A549 (cell line): ENCODE data around the gene PXDC1. TPM values are rescaled to one million over a fixed set of nuclear protein-coding genes. Genes with fewer than 3 reads are reported as not detected.

Source experiments
- ATAC-seq, 2 experiments: fragments of 200-7000 bp in 1 of 2; fragments of >200 bp in 1 of 2; cut with Nextera tagmentation in 1 of 2; cut with Tn5 transposase in 1 of 2; 3 replicates each; pipeline versions ENCODE4 v1.8.0 to v1.9.1; 2018 to 2020; ENCODE audit warnings: mild to moderate bottlenecking in 1 of 2, moderate library complexity in 1 of 2
- CTCF ChIA-PET: fragments of 300-600 bp; sonication (Branson Sonifier 250); formaldehyde crosslinking; extraction: SDS; loops from one replicate; lab custom pipeline; 2021; ENCODE audit warnings: antibody characterized with exemption, inconsistent platforms; lab: Yijun Ruan, JAX
- POLR2A ChIA-PET: fragments of 350-600 bp; formaldehyde crosslinking; extraction: SDS; loops from one replicate; lab custom pipeline; 2021; ENCODE audit warnings: antibody characterized with exemption, inconsistent platforms; lab: Yijun Ruan, JAX
- DNase-seq, 2 experiments: peaks; one replicate each; pipeline versions ENCODE4 v3.0.0 to v3.0.0-alpha.2; 2011 to 2016; ENCODE audit warnings: low read depth in 1 of 2, low spot score in 1 of 2
- FAIRE-seq: peaks from 2 replicates; lab custom pipeline; 2011; peaks lifted over from hg19 to GRCh38; lab: Jason Lieb, UNC
- H3K27ac ChIP-seq, 2 experiments: fragments of >200 bp; sonication (Bioruptor Twin); formaldehyde crosslinking; 3 replicates each; pipeline ENCODE4 v1.5.1; 2016 to 2017
- H3K4me1 ChIP-seq: fragments of >200 bp; sonication (Bioruptor Twin); formaldehyde crosslinking; 3 replicates; pipeline ENCODE4 v1.6.1; 2016
- H3K4me2 ChIP-seq: fragments of >200 bp; sonication (Bioruptor Twin); formaldehyde crosslinking; 3 replicates; pipeline ENCODE4 v1.6.1; 2016
- H3K4me3 ChIP-seq: fragments of >200 bp; sonication (Bioruptor Twin); formaldehyde crosslinking; 3 replicates; pipeline ENCODE4 v1.5.1; 2016
- H3K9me3 ChIP-seq: fragments of >200 bp; sonication (Bioruptor Twin); formaldehyde crosslinking; 3 replicates; pipeline ENCODE4 v1.6.1; 2016
- CBX8 ChIP-seq: fragments of 200-600 bp; sonication (generic); IDR thresholded peaks from 2 replicates; pipeline ENCODE4 v1.6.1; 2016
- ESRRA ChIP-seq: fragments of 150-350 bp; IDR thresholded peaks from 2 replicates; pipeline ENCODE4 v1.6.1; 2014; ENCODE audit warnings: mild to moderate bottlenecking, low read length, borderline replicate concordance
- FOSL2 ChIP-seq, 2 experiments: fragments of 450-650 bp in 1 of 2; fragments of >200 bp in 1 of 2; sonication (Bioruptor Twin) in 1 of 2; formaldehyde crosslinking; IDR thresholded peaks; 2 replicates each; pipeline versions ENCODE4 v1.5.0 to v1.6.1; 2016 to 2020; ENCODE audit warnings: mild to moderate bottlenecking in 1 of 2, moderate library complexity in 1 of 2
- HDAC2 ChIP-seq: fragments of 200-600 bp; sonication (generic); IDR thresholded peaks from 2 replicates; pipeline ENCODE4 v1.6.1; 2016
- HOXB5 ChIP-seq: fragments of 250-450 bp; sonication (Bioruptor Pico); IDR thresholded peaks from 2 replicates; pipeline ENCODE4 v1.5.0; 2020; ENCODE audit warnings: mild to moderate bottlenecking, moderate library complexity
- JUNB ChIP-seq: fragments of >200 bp; sonication (Bioruptor Twin); formaldehyde crosslinking; IDR thresholded peaks from 2 replicates; pipeline ENCODE4 v1.6.1; 2016
- KDM1A ChIP-seq: fragments of 200-600 bp; sonication (generic); IDR thresholded peaks from 2 replicates; pipeline ENCODE4 v1.6.1; 2016; ENCODE audit warnings: low read depth, mild to moderate bottlenecking
- KDM5A ChIP-seq: fragments of 200-600 bp; sonication (generic); IDR thresholded peaks from 2 replicates; pipeline ENCODE4 v1.6.1; 2016; ENCODE audit warnings: antibody characterized with exemption, mild to moderate bottlenecking
- MYC ChIP-seq: IDR thresholded peaks from 2 replicates; pipeline ENCODE4 v1.6.1; 2012; ENCODE audit warnings: mild to moderate bottlenecking, inconsistent platforms, low read length, improper control_type of control experiment, borderline replicate concordance
- NR3C1 ChIP-seq: fragments of >200 bp; sonication (Bioruptor Twin); formaldehyde crosslinking; IDR thresholded peaks from 3 replicates; pipeline ENCODE4 v1.6.1; 2017
- PHF8 ChIP-seq: fragments of 200-600 bp; sonication (generic); IDR thresholded peaks from 2 replicates; pipeline ENCODE4 v1.6.1; 2016; ENCODE audit warnings: low read depth, mild to moderate bottlenecking, antibody characterized with exemption, moderate library complexity, borderline replicate concordance
- SREBF2 ChIP-seq: fragments of 450-650 bp; IDR thresholded peaks from 2 replicates; pipeline ENCODE4 v1.6.1; 2014; ENCODE audit warnings: mild to moderate bottlenecking, moderate library complexity
- TFCP2L1 ChIP-seq: fragments of 250-450 bp; sonication (Bioruptor Pico); IDR thresholded peaks from 2 replicates; pipeline ENCODE4 v1.5.0; 2021; ENCODE audit warnings: mild to moderate bottlenecking
- ZC3H11A ChIP-seq: fragments of 450-650 bp; IDR thresholded peaks from 2 replicates; pipeline ENCODE4 v1.6.1; 2014; ENCODE audit warnings: antibody characterized with exemption, mild to moderate bottlenecking
- WGBS: methylation state at CpG from one replicate; pipeline ENCODE4 v1.1.6; 2017; ENCODE audit errors: missing lambda C conversion rate; 5-methylcytosine and 5-hydroxymethylcytosine counted together
- polyA plus RNA-seq, 4 experiments: library from polyadenylated mRNA; depleted of rRNA in 3 of 4; stranded (reverse); fragments of >200 nt; fragmentation: RNase III in 1 of 4; extraction: RNeasy Plus Mini Kit Qiagen cat#74134 plus additional on column Dnase treatment in 1 of 4; gene quantifications; 2 replicates in 3 of 4; 3 replicates in 1 of 4; pipeline ENCODE4 v1.2.3, GENCODE V29; 2011 to 2017
- TF ChIP-seq, protein P1 (sequence below): fragments of 250-450 bp; sonication (Bioruptor Pico); IDR thresholded peaks from 2 replicates; pipeline ENCODE4 v1.5.0; 2020; ENCODE audit warnings: low read depth, mild to moderate bottlenecking, moderate library complexity
- TF ChIP-seq, protein P2 (sequence below): fragments of 450-650 bp; IDR thresholded peaks from 2 replicates; pipeline ENCODE4 v1.6.1; 2014; ENCODE audit warnings: antibody characterized with exemption

Gene PXDC1
- polyA plus RNA-seq, 2 of the 4 experiments (the other 2 are of a cell fraction) = 2.5 to 6.6 TPM

GRCh38 chr6:3798055-3798919 is 46.8 kb upstream of the PXDC1 start:
- peak overlapping the region; percentile 77 for H3K4me2 ChIP-seq
- DNase-seq (no peak), FAIRE-seq (no peak), ATAC-seq (peak in 1 of 2 experiments; percentile 17; a peak in 2 of 6 replicates)
- H3K4me3 ChIP-seq = no peak overlapping the region
- WGBS = 83% methylated on average over 8 of the region's 8 CpGs
- ChIA-PET POLR2A (interaction anchor here (1.0 kb wide), 2 partner anchors 11 to 115 kb away, joined by 3 read pairs; no protein-coding TSS in a partner anchor), CTCF (interaction anchor here (1.5 to 3.5 kb wide), 3 partner anchors 11 to 51 kb away, joined by 5 to 18 read pairs (median 9); partner anchors contain the start of gene FAM50B)
- H3K4me1 ChIP-seq = peaks cover 36% of the 10 kb centered on the region
- TF ChIP-seq, protein P1, sequence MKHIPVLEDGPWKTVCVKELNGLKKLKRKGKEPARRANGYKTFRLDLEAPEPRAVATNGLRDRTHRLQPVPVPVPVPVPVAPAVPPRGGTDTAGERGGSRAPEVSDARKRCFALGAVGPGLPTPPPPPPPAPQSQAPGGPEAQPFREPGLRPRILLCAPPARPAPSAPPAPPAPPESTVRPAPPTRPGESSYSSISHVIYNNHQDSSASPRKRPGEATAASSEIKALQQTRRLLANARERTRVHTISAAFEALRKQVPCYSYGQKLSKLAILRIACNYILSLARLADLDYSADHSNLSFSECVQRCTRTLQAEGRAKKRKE = no peak
- TF ChIP-seq ESRRA = no peak
- TF ChIP-seq, protein P2, sequence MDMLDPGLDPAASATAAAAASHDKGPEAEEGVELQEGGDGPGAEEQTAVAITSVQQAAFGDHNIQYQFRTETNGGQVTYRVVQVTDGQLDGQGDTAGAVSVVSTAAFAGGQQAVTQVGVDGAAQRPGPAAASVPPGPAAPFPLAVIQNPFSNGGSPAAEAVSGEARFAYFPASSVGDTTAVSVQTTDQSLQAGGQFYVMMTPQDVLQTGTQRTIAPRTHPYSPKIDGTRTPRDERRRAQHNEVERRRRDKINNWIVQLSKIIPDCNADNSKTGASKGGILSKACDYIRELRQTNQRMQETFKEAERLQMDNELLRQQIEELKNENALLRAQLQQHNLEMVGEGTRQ = no peak
- no peaks in the 10 kb centered on the region for H3K9me3 ChIP-seq
- peak overlapping the region; percentile 74 to 90 for H3K27ac ChIP-seq

GRCh38 chr6:3797231-3798054 is 45.9 kb upstream of the PXDC1 start:
- ATAC-seq (peak; percentile 65 to 85; a peak in 4 of 6 replicates), DNase-seq (peak; percentile 34 to 55), FAIRE-seq (no peak)
- TF ChIP-seq NR3C1 (no peak), KDM1A (no peak), FOSL2 (IDR thresholded peaks at IDR 0.05) (no peak), FOSL2 (CRISPR knock-in tag; IDR thresholded peaks at IDR 0.05) (peak; percentile 3; the same call in 1 of the 2 replicates)
- H3K27ac ChIP-seq = peak overlapping the region; percentile 74 to 90
- ChIA-PET CTCF (interaction anchor here (0.7 to 3.5 kb wide), 4 partner anchors 12 to 136 kb away, joined by 3 to 18 read pairs (median 7); partner anchors contain the start of gene FAM50B), POLR2A (interaction anchor here (1.0 kb wide), 2 partner anchors 11 to 116 kb away, joined by 3 read pairs; no protein-coding TSS in a partner anchor)
- no peaks in the 10 kb centered on the region for H3K9me3 ChIP-seq
- H3K4me3 ChIP-seq = no peak overlapping the region
- WGBS = 33% methylated on average over 7 of the region's 7 CpGs
- H3K4me1 ChIP-seq = peaks cover 33% of the 10 kb centered on the region
- H3K4me2 ChIP-seq = peak overlapping the region; percentile 77

- ChIA-PET POLR2A (no interaction called here), CTCF (interaction anchor here (1.2 to 3.5 kb wide), 3 partner anchors 21 to 53 kb away, joined by 4 to 18 read pairs (median 9); partner anchors contain the start of gene FAM50B)
- peaks cover 33% of the 10 kb centered on the region for H3K4me1 ChIP-seq
- 94% methylated on average over 2 of the region's 2 CpGs for WGBS
- FAIRE-seq = no peak
- no peaks in the 10 kb centered on the region for H3K9me3 ChIP-seq
- DNase-seq = no peak
- no peak overlapping the region for H3K4me3 ChIP-seq
- peak overlapping the region; percentile 74 to 90 for H3K27ac ChIP-seq
- peak overlapping the region; percentile 77; the same call in 2 of the 3 replicates for H3K4me2 ChIP-seq
- ATAC-seq = no peak
- no peak for TF ChIP-seq HDAC2
- TF ChIP-seq KDM5A = no peak
- no peak for TF ChIP-seq ZC3H11A
- no peak for TF ChIP-seq FOSL2 (IDR thresholded peaks at IDR 0.05)
- no peak for TF ChIP-seq FOSL2 (CRISPR knock-in tag; IDR thresholded peaks at IDR 0.05)
- TF ChIP-seq HOXB5 (CRISPR knock-in tag) = no peak
- TF ChIP-seq JUNB = no peak
- TF ChIP-seq MYC = no peak
- no peak for TF ChIP-seq SREBF2
- TF ChIP-seq PHF8 = no peak
- TF ChIP-seq, protein P2 = no peak
- no peak for TF ChIP-seq CBX8
- TF ChIP-seq TFCP2L1 (CRISPR knock-in tag) = no peak
Observed at GRCh38 chr6:3796719-3797041, 45.2 kb upstream of the PXDC1 start.
